B cell (primary cell): ENCODE data around the gene UFSP2. TPM values are rescaled to one million over a fixed set of nuclear protein-coding genes. Genes with fewer than 3 reads are reported as not detected.

ENCODE experiments used
- ATAC-seq: fragments of 200-7000 bp; cut with Tn5 transposase; one replicate; pipeline ENCODE4 v1.10.0; 2021; ENCODE audit warnings: low read depth, mild to moderate bottlenecking, moderate number of reproducible peaks, moderate library complexity
- CTCF ChIA-PET: fragments of 350-600 bp; sonication (Branson Sonifier 250); formaldehyde crosslinking; loops from one replicate; lab custom pipeline; 2021; ENCODE audit warnings: antibody characterized with exemption, inconsistent platforms; lab: Charles Lee
- POLR2A ChIA-PET: fragments of 350-600 bp; sonication (Branson Sonifier 250); formaldehyde crosslinking; loops from one replicate; lab custom pipeline; 2021; ENCODE audit warnings: antibody characterized with exemption; lab: Charles Lee
- DNase-seq: peaks from one replicate; pipeline ENCODE4 v3.0.0; 2013
- H2AFZ ChIP-seq: 2 replicates; pipeline ENCODE4 v1.6.1; 2012; ENCODE audit warnings: mild to moderate bottlenecking, low read depth, low read length; ENCODE audit not compliant: insufficient read depth, poor library complexity, severe bottlenecking
- H3K27ac ChIP-seq, 2 donors: 1 replicate in 1 of 2; 2 replicates in 1 of 2; pipeline ENCODE4 v1.5.1; 2012 to 2013; ENCODE audit warnings: low read length in 2 of 2, mild to moderate bottlenecking in 2 of 2, moderate library complexity in 1 of 2
- H3K27me3 ChIP-seq, 4 experiments: fragments of 200-600 bp in 1 of 4; sonication (generic) in 1 of 4; replicated peaks in 1 of 4; 1 replicate in 2 of 4; 2 replicates in 2 of 4; pipeline versions ENCODE4 v1.6.1 to v1.7.0; 2013 to 2016; ENCODE audit warnings: low read length in 3 of 4, mild to moderate bottlenecking in 2 of 4, mixed read lengths in 1 of 4, moderate library complexity in 1 of 4; ENCODE audit not compliant: insufficient read depth in 4 of 4, control insufficient read depth in 3 of 4; ENCODE audit errors: control extremely low read depth in 1 of 4
- H3K36me3 ChIP-seq, 2 experiments: replicated peaks in 1 of 2; 1 replicate in 1 of 2; 2 replicates in 1 of 2; pipeline versions ENCODE4 v1.6.1 to v1.7.1; 2013; ENCODE audit warnings: low read length in 1 of 2; ENCODE audit not compliant: insufficient read depth in 2 of 2, control insufficient read depth in 1 of 2; ENCODE audit errors: control extremely low read depth in 1 of 2, extremely low read depth in 1 of 2
- H3K4me1 ChIP-seq, 2 donors: fragments of 200-600 bp in 1 of 2; sonication (generic) in 1 of 2; 1 replicate in 1 of 2; 2 replicates in 1 of 2; pipeline versions ENCODE4 v1.5.1 to v1.6.1; 2013 to 2017; ENCODE audit warnings: low read length in 2 of 2; ENCODE audit not compliant: control insufficient read depth in 2 of 2, insufficient read depth in 2 of 2
- H3K4me2 ChIP-seq: replicated peaks from 2 replicates; pipeline ENCODE3; 2012; ENCODE audit warnings: mild to moderate bottlenecking, low read depth, low read length; ENCODE audit not compliant: poor library complexity, severe bottlenecking
- H3K4me3 ChIP-seq, 5 experiments: fragments of 200-600 bp in 1 of 5; sonication (generic) in 1 of 5; 1 replicate in 3 of 5; 2 replicates in 2 of 5; pipeline versions ENCODE4 v1.5.1 to v1.7.0; 2011 to 2016; ENCODE audit warnings: low read length in 4 of 5, mild to moderate bottlenecking in 4 of 5, low read depth in 2 of 5, control low read depth in 1 of 5, moderate library complexity in 1 of 5; ENCODE audit not compliant: insufficient read depth in 1 of 5; ENCODE audit errors: control extremely low read depth in 1 of 5, extremely low read depth in 1 of 5
- H3K79me2 ChIP-seq: fragments of 200-600 bp; sonication (generic); one replicate; pipeline ENCODE4 v1.6.0; 2016; ENCODE audit warnings: low read length; ENCODE audit not compliant: control insufficient read depth, insufficient read depth
- H3K9ac ChIP-seq: fragments of 200-600 bp; sonication (generic); 2 replicates; pipeline ENCODE4 v1.6.1; 2017; ENCODE audit warnings: mild to moderate bottlenecking, low read length, moderate library complexity
- H3K9me3 ChIP-seq, 3 donors: one replicate each; pipeline versions ENCODE4 v1.6.1 to v1.7.1; 2013; ENCODE audit warnings: low read length in 2 of 3; ENCODE audit not compliant: control insufficient read depth in 2 of 3, insufficient read depth in 1 of 3; ENCODE audit errors: control extremely low read depth in 1 of 3
- H4K20me1 ChIP-seq: 2 replicates; pipeline ENCODE4 v1.6.0; 2012; ENCODE audit warnings: mild to moderate bottlenecking, low read length; ENCODE audit not compliant: insufficient read depth, control insufficient read depth, poor library complexity, severe bottlenecking
- H3K27ac Mint-ChIP-seq: one replicate; pipeline ENCODE4 v1.8.0; 2021; ENCODE audit warnings: mixed read lengths
- H3K27me3 Mint-ChIP-seq: one replicate; pipeline ENCODE4 v1.8.0; 2021; ENCODE audit warnings: mixed read lengths
- H3K4me1 Mint-ChIP-seq: one replicate; pipeline ENCODE4 v1.8.0; 2021; ENCODE audit warnings: mixed read lengths
- H3K4me3 Mint-ChIP-seq: one replicate; pipeline ENCODE4 v1.8.0; 2021; ENCODE audit warnings: mixed read lengths
- H3K9me3 Mint-ChIP-seq: one replicate; pipeline ENCODE4 v1.8.0; 2022; ENCODE audit warnings: mixed read lengths; ENCODE audit not compliant: insufficient read depth
- EZH2 ChIP-seq: IDR thresholded peaks from 2 replicates; pipeline ENCODE4 v1.6.1; 2012; ENCODE audit warnings: borderline replicate concordance, low read depth, mild to moderate bottlenecking, moderate library complexity, low read length; ENCODE audit not compliant: insufficient read depth, poor library complexity, severe bottlenecking
- WGBS: methylation state at CpG from one replicate; pipeline ENCODE4 v1.1.5; 2013; ENCODE audit warnings: missing lambda C conversion rate; ENCODE audit not compliant: insufficient coverage; 5-methylcytosine and 5-hydroxymethylcytosine counted together
- intact Hi-C: fragments of 100-400 bp; cut with micrococcal nuclease; formaldehyde crosslinking; loops from one replicate; pipeline ENCODE4 v1.10.0; 2022
- polyA plus RNA-seq: library from polyadenylated mRNA; depleted of rRNA; stranded (reverse); fragments of >200 nt; gene quantifications from 2 replicates; pipeline ENCODE4 v1.2.3, GENCODE V29; 2012
- total RNA-seq, 2 donors: library from RNA; stranded (reverse); fragments of 120-200 nt in 1 of 2; gene quantifications; 1 replicate in 1 of 2; 2 replicates in 1 of 2; pipeline versions ENCODE4 v1.2.3 to v1.2.4, GENCODE V29; 2013 to 2022
- TF ChIP-seq, protein P1 (sequence below): fragments of 200-600 bp; IDR thresholded peaks from one replicate; pipeline ENCODE4 v1.8.0; 2022; ENCODE audit warnings: antibody characterized with exemption, mild to moderate bottlenecking

The UFSP2 gene
- total and polyA plus RNA-seq, 2 donors (not counting 1 experiment from before 2014, with no cell fraction given) = 9.5 to 20.6 TPM

DNA sequence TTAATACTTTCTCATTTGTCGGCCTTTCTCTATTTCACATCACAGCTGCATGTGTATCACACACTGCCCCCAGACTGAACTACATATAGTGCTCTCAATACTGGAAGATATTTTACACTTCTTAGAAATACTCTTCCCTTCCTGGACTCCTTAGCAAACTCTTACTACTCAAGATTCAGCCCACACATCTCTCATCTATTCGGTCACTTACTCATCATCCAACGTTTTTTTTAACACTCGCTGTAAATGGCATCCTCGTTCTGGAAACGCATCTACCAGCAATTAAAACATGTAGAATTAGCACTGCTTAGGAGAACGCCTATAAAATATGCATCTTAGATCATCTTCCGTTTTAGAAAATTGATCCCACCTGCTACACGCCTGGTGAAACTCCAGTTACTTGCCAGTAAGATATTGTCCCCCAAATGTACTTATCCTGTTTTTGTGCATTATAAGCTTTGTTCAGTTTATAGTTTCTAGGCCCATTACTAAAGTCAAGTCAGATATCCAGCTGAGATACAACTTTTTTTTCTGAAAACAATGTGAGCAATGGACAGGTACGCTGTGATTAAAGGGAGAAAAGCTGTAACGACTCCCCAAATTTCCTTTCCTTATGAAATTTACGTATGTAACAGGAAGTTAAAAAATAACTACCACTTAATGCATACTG is 31.1 kb downstream of the UFSP2 start:
- ATAC-seq (no peak), DNase-seq (no peak)
- Mint-ChIP-seq H3K4me1 (peaks cover 54% of the 10 kb centered on the region), H3K4me3 (peak overlapping the region; percentile 92), H3K27ac (peak overlapping the region; percentile 80), H3K9me3 (no peaks in the 10 kb centered on the region), H3K27me3 (no peaks in the 10 kb centered on the region)
- CTCF ChIA-PET = interaction anchor here (1.4 kb wide), 1 partner anchor 78 kb away, joined by 3 read pairs; no protein-coding TSS in a partner anchor
- H2AFZ ChIP-seq = peak overlapping the region; percentile 70
- POLR2A ChIA-PET = no interaction called here
- peak overlapping the region in 1 of 2 donors; percentile 99 for H3K27ac ChIP-seq
- H3K9me3 ChIP-seq = no peaks in the 10 kb centered on the region
- peak overlapping the region; percentile 90 for H3K4me2 ChIP-seq
- H3K79me2 ChIP-seq = no peaks in the 10 kb centered on the region
- no peaks in the 10 kb centered on the region for H4K20me1 ChIP-seq
- peaks cover 26% of the 10 kb centered on the region in 2 donors for H3K4me1 ChIP-seq
- intact Hi-C loops = loop anchor here (1.0 to 10.0 kb wide), 5 partner anchors 193 to 1887 kb away; partner anchors contain the start of genes ACSL1, CYP4V2 and ING2
- H3K36me3 ChIP-seq = peaks cover 0 to 7% of the 10 kb centered on the region in 2 experiments
- peak overlapping the region; percentile 88 for H3K9ac ChIP-seq
- TF ChIP-seq, protein P1, sequence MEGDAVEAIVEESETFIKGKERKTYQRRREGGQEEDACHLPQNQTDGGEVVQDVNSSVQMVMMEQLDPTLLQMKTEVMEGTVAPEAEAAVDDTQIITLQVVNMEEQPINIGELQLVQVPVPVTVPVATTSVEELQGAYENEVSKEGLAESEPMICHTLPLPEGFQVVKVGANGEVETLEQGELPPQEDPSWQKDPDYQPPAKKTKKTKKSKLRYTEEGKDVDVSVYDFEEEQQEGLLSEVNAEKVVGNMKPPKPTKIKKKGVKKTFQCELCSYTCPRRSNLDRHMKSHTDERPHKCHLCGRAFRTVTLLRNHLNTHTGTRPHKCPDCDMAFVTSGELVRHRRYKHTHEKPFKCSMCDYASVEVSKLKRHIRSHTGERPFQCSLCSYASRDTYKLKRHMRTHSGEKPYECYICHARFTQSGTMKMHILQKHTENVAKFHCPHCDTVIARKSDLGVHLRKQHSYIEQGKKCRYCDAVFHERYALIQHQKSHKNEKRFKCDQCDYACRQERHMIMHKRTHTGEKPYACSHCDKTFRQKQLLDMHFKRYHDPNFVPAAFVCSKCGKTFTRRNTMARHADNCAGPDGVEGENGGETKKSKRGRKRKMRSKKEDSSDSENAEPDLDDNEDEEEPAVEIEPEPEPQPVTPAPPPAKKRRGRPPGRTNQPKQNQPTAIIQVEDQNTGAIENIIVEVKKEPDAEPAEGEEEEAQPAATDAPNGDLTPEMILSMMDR = no peak
- H3K27me3 ChIP-seq = no peaks in the 10 kb centered on the region
- WGBS = 64% methylated on average over 7 of the region's 12 CpGs
- peak overlapping the region; percentile 79 to 98 (median 89) for H3K4me3 ChIP-seq

DNA sequence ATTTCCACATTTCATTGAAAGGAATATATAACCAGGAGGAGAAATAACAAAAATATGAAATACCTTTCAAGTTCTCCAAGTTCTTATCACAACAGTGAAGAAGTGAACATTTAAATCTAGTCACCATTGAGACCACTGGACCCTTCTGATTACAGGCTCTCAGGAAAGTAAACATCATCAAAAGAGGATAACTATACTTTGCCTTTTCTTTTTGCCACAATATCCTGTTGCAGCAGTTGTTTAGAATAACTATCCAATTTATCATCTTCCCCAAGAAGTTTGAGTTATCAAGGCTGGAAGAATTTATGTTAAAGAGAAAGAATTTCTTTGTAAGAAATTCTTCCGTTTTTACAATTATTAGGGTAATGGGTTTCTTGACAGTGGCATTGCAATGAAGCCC is 33.6 kb downstream of the UFSP2 start:
- Histone ChIP-seq H3K9ac (no peak overlapping the region), H3K4me1 (peaks cover 19 to 22% of the 10 kb centered on the region in 2 donors), H4K20me1 (no peaks in the 10 kb centered on the region), H3K4me2 (no peak overlapping the region), H3K4me3 (no peak overlapping the region), H3K79me2 (no peaks in the 10 kb centered on the region), H3K36me3 (no peaks in the 10 kb centered on the region), H2AFZ (no peak overlapping the region), H3K27ac (no peak overlapping the region), H3K9me3 (no peaks in the 10 kb centered on the region), H3K27me3 (no peaks in the 10 kb centered on the region)
- no peaks in the 10 kb centered on the region for H3K27me3 Mint-ChIP-seq
- TF ChIP-seq EZH2 = no peak
- TF ChIP-seq, protein P1 = no peak
- H3K27ac Mint-ChIP-seq = no peak overlapping the region
- ATAC-seq (no peak), DNase-seq (no peak)
- POLR2A ChIA-PET = no interaction called here
- H3K4me3 Mint-ChIP-seq = no peak overlapping the region
- CTCF ChIA-PET = no interaction called here
- no CpG with 5 or more reads among the region's 1 CpG for WGBS
- peaks cover 37% of the 10 kb centered on the region for H3K4me1 Mint-ChIP-seq
- no peaks in the 10 kb centered on the region for H3K9me3 Mint-ChIP-seq
- intact Hi-C loops = loop anchor here (10.0 kb wide), 2 partner anchors 803 to 1127 kb away; partner anchors contain the start of gene CYP4V2
